Stimulated activated effector memory CD8-positive, alpha-beta T cell treated with anti-CD3 and anti-CD28 coated beads, Interleukin-12 subunit alpha, Interleukin-12 subunit beta, amount 100 ng/mL, for 72 hours (primary cell): Measurements from ENCODE around the gene GRP.
A peak's percentile ranks its signal among the peaks of the same experiment; 100 is the strongest.

Experiments used
- ATAC-seq: fragments of 150-1000 bp; cut with Tn5 transposase; 2 replicates; pipeline ENCODE4 v1.10.0; 2021
- DNase-seq, 2 donors: peaks; one replicate each; pipeline ENCODE4 v3.0.0; 2021 to 2022; ENCODE audit warnings: low spot score in 2 of 2
- H3K27ac Mint-ChIP-seq: one replicate; pipeline ENCODE4 v1.8.0; 2022; ENCODE audit warnings: mild to moderate bottlenecking, mixed read lengths
- H3K36me3 Mint-ChIP-seq: one replicate; pipeline ENCODE4 v1.8.0; 2022; ENCODE audit warnings: mild to moderate bottlenecking, mixed read lengths
- H3K4me1 Mint-ChIP-seq: one replicate; pipeline ENCODE4 v1.8.0; 2022; ENCODE audit warnings: mixed read lengths
- H3K4me3 Mint-ChIP-seq: one replicate; pipeline ENCODE4 v1.8.0; 2022; ENCODE audit warnings: mild to moderate bottlenecking, mixed read lengths
- H3K9me3 Mint-ChIP-seq: one replicate; pipeline ENCODE4 v1.8.0; 2022; ENCODE audit warnings: mixed read lengths

Gene GRP

GRCh38 chr18:59219672-59220163 lies at the start of gene GRP:
TSS of gene GRP (plus strand) at chr18:59220158. CDS start at chr18:59220266, 108 bp downstream.
- no peak for DNase-seq
- Mint-ChIP-seq H3K4me3 (no peak within 1 kb of the TSS), H3K4me1 (peaks cover 15% of the 10 kb centered on the region), H3K27ac (no peak within 1 kb of the TSS), H3K36me3 (no peaks in the 10 kb centered on the region), H3K9me3 (no peaks in the 10 kb centered on the region)
- ATAC-seq: no peak

DNA sequence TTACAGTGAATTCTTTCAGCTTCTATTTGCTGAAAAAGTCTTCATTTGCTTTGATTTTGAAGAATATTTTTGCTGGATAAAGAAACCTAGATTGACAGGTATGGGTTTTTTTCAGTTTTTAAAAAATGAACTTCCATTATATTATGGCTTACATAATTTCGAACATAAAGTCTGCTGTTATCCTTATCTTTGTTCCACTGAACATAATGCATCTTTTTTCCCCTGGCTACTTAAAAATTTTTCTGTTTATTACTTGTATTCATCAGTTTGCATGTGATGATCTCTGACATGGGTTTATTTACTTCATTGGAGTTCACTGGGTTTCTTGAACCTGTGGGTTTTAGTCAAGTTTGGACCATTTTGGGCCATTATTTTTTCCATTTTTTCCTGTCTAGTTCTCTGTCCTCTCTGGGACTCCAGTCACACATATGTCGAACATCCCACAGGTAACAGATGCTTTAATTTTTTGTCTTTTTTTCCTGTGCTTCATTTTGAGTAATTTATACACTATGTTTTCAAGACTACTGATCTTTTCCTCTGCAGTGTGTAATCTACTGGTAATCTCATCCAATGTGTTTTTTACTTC lies 47.2 kb upstream of the GRP start:
- H3K4me3 Mint-ChIP-seq: no peak overlapping the region
- ATAC-seq: no peak
- peaks cover 18% of the 10 kb centered on the region for H3K9me3 Mint-ChIP-seq
- no peak overlapping the region for H3K27ac Mint-ChIP-seq
- no peaks in the 10 kb centered on the region for H3K4me1 Mint-ChIP-seq
- DNase-seq: no peak
- H3K36me3 Mint-ChIP-seq: no peaks in the 10 kb centered on the region

DNA sequence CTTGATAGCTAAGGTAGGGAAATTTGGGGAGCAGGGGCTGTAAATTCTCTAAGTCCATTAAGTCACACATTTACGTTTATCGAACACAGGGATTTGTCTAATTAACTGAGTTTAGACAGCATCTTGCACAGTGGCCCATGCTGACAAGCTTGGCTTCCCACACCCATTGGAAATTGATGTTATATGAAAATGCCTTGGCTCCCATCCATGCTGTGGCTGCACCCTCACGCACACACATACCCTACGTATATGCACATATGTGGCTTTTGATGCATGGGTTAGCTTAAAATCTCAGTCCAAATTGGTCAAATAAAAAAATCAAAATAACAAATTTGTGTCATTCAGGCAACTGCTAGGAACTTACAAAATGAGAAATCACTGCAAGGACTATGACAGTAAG lies 42.5 kb upstream of the GRP start:
- DNase-seq (no peak), ATAC-seq (no peak)
- Mint-ChIP-seq H3K4me3 (no peak overlapping the region), H3K4me1 (no peaks in the 10 kb centered on the region), H3K9me3 (peaks cover 10% of the 10 kb centered on the region), H3K27ac (no peak overlapping the region), H3K36me3 (no peaks in the 10 kb centered on the region)

GRCh38 chr18:59180150-59180845 lies 39.7 kb upstream of the GRP start:
- Mint-ChIP-seq H3K9me3 (no peaks in the 10 kb centered on the region), H3K27ac (no peak overlapping the region), H3K36me3 (no peaks in the 10 kb centered on the region), H3K4me3 (no peak overlapping the region), H3K4me1 (no peaks in the 10 kb centered on the region)
- ATAC-seq: peak; percentile 19
- DNase-seq: no peak

GRCh38 chr18:59182673-59183072 lies 37.3 kb upstream of the GRP start:
- H3K4me1 Mint-ChIP-seq: no peaks in the 10 kb centered on the region
- H3K36me3 Mint-ChIP-seq: no peaks in the 10 kb centered on the region
- DNase-seq: no peak
- no peak overlapping the region for H3K27ac Mint-ChIP-seq
- no peak for ATAC-seq
- no peak overlapping the region for H3K4me3 Mint-ChIP-seq
- no peaks in the 10 kb centered on the region for H3K9me3 Mint-ChIP-seq

- no peak for ATAC-seq
- H3K27ac Mint-ChIP-seq: no peak overlapping the region
- H3K4me3 Mint-ChIP-seq: no peak overlapping the region
- H3K36me3 Mint-ChIP-seq: no peaks in the 10 kb centered on the region
- H3K9me3 Mint-ChIP-seq: peaks cover 2% of the 10 kb centered on the region
- DNase-seq: no peak
- no peaks in the 10 kb centered on the region for H3K4me1 Mint-ChIP-seq
These were observed 30.9 kb upstream of the GRP start for GRCh38 chr18:59189008-59189407.

DNA sequence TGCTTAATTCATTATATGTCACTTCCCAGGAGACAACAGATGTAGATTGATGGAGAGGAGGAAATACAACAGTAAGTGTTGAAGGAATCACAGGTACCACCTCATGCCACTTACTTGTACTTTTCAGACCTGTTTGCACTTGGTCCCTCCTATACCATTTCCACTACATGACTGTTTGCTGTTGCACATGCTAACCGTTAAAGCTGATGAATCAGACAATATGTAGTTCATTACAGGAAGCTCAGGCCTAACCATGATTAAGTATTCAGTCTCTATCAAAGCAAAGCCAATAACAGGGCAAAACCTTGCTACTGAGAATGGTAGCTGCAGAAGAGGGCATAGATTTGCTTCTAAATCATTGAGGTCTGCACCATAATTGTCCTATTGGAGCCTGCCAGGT lies 30.2 kb upstream of the GRP start:
- ATAC-seq (no peak), DNase-seq (no peak)
- Mint-ChIP-seq H3K9me3 (peaks cover 2% of the 10 kb centered on the region), H3K27ac (no peak overlapping the region), H3K4me3 (no peak overlapping the region), H3K36me3 (no peaks in the 10 kb centered on the region), H3K4me1 (no peaks in the 10 kb centered on the region)

GRCh38 chr18:59196161-59196725 lies 23.7 kb upstream of the GRP start:
- no peak overlapping the region for H3K27ac Mint-ChIP-seq
- DNase-seq (no peak), ATAC-seq (no peak)
- H3K9me3 Mint-ChIP-seq: no peaks in the 10 kb centered on the region
- no peak overlapping the region for H3K4me3 Mint-ChIP-seq
- no peaks in the 10 kb centered on the region for H3K36me3 Mint-ChIP-seq
- no peaks in the 10 kb centered on the region for H3K4me1 Mint-ChIP-seq

DNA sequence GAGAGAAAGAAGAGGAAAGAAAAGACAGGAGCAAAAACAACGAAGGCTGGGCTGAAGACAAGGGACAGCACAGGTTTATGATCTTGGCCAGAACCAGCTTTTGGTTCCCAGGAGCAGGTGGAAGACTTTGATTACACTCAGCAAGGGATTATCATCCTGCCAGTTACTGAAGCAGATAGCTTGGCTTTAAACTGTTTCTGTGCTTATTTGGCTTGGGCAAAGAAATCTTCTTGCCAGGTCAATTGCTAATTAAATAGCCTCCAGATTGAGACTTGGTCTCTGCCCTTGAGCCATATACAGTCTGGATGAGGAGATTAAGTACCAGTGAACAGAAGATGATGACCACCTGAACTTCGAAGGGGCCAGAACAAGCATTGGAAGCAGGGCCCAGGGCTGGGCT lies 22.3 kb upstream of the GRP start:
- DNase-seq (no peak), ATAC-seq (no peak)
- Mint-ChIP-seq H3K36me3 (no peaks in the 10 kb centered on the region), H3K9me3 (no peaks in the 10 kb centered on the region), H3K4me1 (peaks cover 5% of the 10 kb centered on the region), H3K4me3 (no peak overlapping the region), H3K27ac (no peak overlapping the region)

GRCh38 chr18:59198215-59198614 lies 21.7 kb upstream of the GRP start:
- DNase-seq: no peak
- Mint-ChIP-seq H3K36me3 (no peaks in the 10 kb centered on the region), H3K9me3 (no peaks in the 10 kb centered on the region), H3K27ac (no peak overlapping the region), H3K4me3 (no peak overlapping the region), H3K4me1 (peaks cover 5% of the 10 kb centered on the region)
- ATAC-seq: no peak

DNA sequence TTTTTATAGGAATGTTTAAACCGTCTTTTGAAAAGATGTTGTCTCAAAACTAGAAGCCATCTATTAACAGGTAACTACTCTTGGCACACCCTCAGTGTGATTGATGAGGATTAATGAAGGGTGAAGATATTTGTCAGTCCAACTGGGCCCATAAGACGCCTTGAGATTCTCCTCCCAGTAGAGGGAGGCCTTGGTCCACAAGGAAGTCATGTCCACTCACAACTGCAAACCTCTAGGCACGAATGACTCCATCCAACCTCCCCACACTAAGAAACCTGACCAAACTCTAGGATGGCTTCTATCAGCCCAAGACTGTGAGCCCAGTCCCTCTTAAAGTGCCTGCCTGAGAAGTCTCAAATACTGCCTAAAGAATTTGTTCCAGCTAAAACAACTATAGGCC lies 19.2 kb upstream of the GRP start:
- H3K36me3 Mint-ChIP-seq: no peaks in the 10 kb centered on the region
- no peaks in the 10 kb centered on the region for H3K9me3 Mint-ChIP-seq
- DNase-seq: no peak
- H3K4me3 Mint-ChIP-seq: no peak overlapping the region
- no peak overlapping the region for H3K27ac Mint-ChIP-seq
- peaks cover 5% of the 10 kb centered on the region for H3K4me1 Mint-ChIP-seq
- no peak for ATAC-seq

- peak; percentile 77 for ATAC-seq
- Mint-ChIP-seq H3K4me1 (peaks cover 5% of the 10 kb centered on the region), H3K9me3 (no peaks in the 10 kb centered on the region), H3K27ac (no peak overlapping the region), H3K4me3 (no peak overlapping the region), H3K36me3 (no peaks in the 10 kb centered on the region)
- DNase-seq: no peak
These were observed 17.6 kb upstream of the GRP start for GRCh38 chr18:59202258-59202820.

GRCh38 chr18:59207506-59207905 lies 12.5 kb upstream of the GRP start:
- ATAC-seq (no peak), DNase-seq (no peak)
- Mint-ChIP-seq H3K36me3 (no peaks in the 10 kb centered on the region), H3K9me3 (no peaks in the 10 kb centered on the region), H3K27ac (no peak overlapping the region), H3K4me3 (no peak overlapping the region), H3K4me1 (no peaks in the 10 kb centered on the region)

- ATAC-seq (no peak), DNase-seq (no peak)
- Mint-ChIP-seq H3K27ac (no peak overlapping the region), H3K36me3 (no peaks in the 10 kb centered on the region), H3K9me3 (no peaks in the 10 kb centered on the region), H3K4me3 (no peak overlapping the region), H3K4me1 (no peaks in the 10 kb centered on the region)
These were observed 11.3 kb upstream of the GRP start for GRCh38 chr18:59208602-59209125.

- no peak overlapping the region for H3K27ac Mint-ChIP-seq
- H3K4me3 Mint-ChIP-seq: no peak overlapping the region
- no peaks in the 10 kb centered on the region for H3K9me3 Mint-ChIP-seq
- H3K36me3 Mint-ChIP-seq: no peaks in the 10 kb centered on the region
- H3K4me1 Mint-ChIP-seq: no peaks in the 10 kb centered on the region
- ATAC-seq (no peak), DNase-seq (no peak)
These were observed 9.7 kb upstream of the GRP start for GRCh38 chr18:59210299-59210698.

DNA sequence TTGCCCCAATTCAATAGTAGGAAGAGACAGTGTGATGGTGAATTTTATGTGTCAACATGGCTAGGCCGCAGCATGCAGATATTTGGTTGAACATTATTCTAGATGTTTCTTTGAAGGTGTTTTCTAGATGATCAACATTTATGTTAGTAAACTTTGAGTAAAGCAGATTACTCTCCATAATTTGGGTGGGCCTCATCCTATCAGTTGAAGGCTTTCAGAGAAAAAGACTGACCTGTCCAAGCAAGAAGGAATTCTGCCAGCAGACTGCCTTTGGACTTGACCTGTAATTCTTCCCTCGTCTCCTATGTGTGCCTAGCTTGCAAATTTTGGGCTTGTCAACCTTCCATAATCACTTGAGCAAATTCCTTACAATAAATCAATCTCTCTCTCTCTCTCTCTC lies 8.3 kb upstream of the GRP start:
- no peaks in the 10 kb centered on the region for H3K9me3 Mint-ChIP-seq
- no peaks in the 10 kb centered on the region for H3K36me3 Mint-ChIP-seq
- no peaks in the 10 kb centered on the region for H3K4me1 Mint-ChIP-seq
- H3K4me3 Mint-ChIP-seq: no peak overlapping the region
- DNase-seq (no peak), ATAC-seq (no peak)
- H3K27ac Mint-ChIP-seq: no peak overlapping the region
